Ureter (tissue), 1 donor: Measurements from ENCODE around the gene CCDC102A. TPM values are rescaled to one million over a fixed set of nuclear protein-coding genes. Genes with fewer than 3 reads are reported as not detected.
A peak's percentile ranks its signal among the peaks of the same experiment; 100 is the strongest.
"Not testable (repeated sequence)": the region's sequence is repeated elsewhere in the genome, so short reads cannot be mapped to it uniquely, and the experiment has no call there.

Source experiments
- DNase-seq: peaks from one replicate; pipeline ENCODE4 v3.0.0-alpha.2; 2020; ENCODE audit warnings: low spot score
- total RNA-seq: library from RNA; stranded (reverse); gene quantifications from one replicate; pipeline ENCODE4 v1.2.4, GENCODE V29; 2023
- donor health status: DM: yes; HTN: yes; CAD: no.

Gene CCDC102A
- total RNA-seq, 1 donor from 2014 or later, result 4.6 TPM

- DNase-seq, result no peak
Measured at GRCh38 chr16:57502048-57502775, 34.2 kb downstream of the CCDC102A start.

- no peak for DNase-seq
Measured at GRCh38 chr16:57501492-57501891, 34.9 kb downstream of the CCDC102A start.

- DNase-seq, result no peak
Measured at GRCh38 chr16:57500578-57501111, 35.7 kb downstream of the CCDC102A start.

GRCh38 chr16:57499941-57500340 is 36.4 kb downstream of the CCDC102A start:
- DNase-seq, result not testable (repeated sequence)

GRCh38 chr16:57498031-57498430 is 38.3 kb downstream of the CCDC102A start:
- DNase-seq, result no peak

- no peak for DNase-seq
Measured at GRCh38 chr16:57497121-57497520, 39.2 kb downstream of the CCDC102A start.

- DNase-seq, result no peak
Measured at GRCh38 chr16:57493767-57494166, 42.6 kb downstream of the CCDC102A start.

GRCh38 chr16:57489229-57489628 is 47.1 kb downstream of the CCDC102A start:
- no peak for DNase-seq

GRCh38 chr16:57486858-57487834 is 49.2 kb downstream of the CCDC102A start:
- DNase-seq, result no peak

GRCh38 chr16:57485916-57486857 is 50.2 kb downstream of the CCDC102A start, which contains the start of gene DOK4:
Gene DOK4 (minus strand): TSS chr16:57486493. CDS start chr16:57479507, 6,986 bp downstream.
- peak; percentile 82 for DNase-seq

GRCh38 chr16:57485091-57485915 is 51.1 kb downstream of the CCDC102A start:
- DNase-seq, result no peak

GRCh38 chr16:57484515-57485005 is 51.8 kb downstream of the CCDC102A start:
- no peak for DNase-seq

GRCh38 chr16:57483725-57484514 is 52.5 kb downstream of the CCDC102A start:
- no peak for DNase-seq

GRCh38 chr16:57482845-57483545 is 53.4 kb downstream of the CCDC102A start:
- DNase-seq, result no peak

GRCh38 chr16:57481421-57481820 is 55.0 kb downstream of the CCDC102A start:
- no peak for DNase-seq

- DNase-seq, result no peak
Measured at GRCh38 chr16:57480754-57481230, 55.6 kb downstream of the CCDC102A start.

GRCh38 chr16:57479976-57480753 is 56.2 kb downstream of the CCDC102A start:
- DNase-seq, result no peak
